Fibroblast of the conjunctiva (primary cell): Measurements from ENCODE around the gene CRISPLD2.
A peak's percentile ranks its signal among the peaks of the same experiment; 100 is the strongest.

Experiments
- DNase-seq: peaks from one replicate; pipeline ENCODE4 v3.0.0-alpha.2; 2010; ENCODE audit warnings: low read depth

CRISPLD2 gene

DNA sequence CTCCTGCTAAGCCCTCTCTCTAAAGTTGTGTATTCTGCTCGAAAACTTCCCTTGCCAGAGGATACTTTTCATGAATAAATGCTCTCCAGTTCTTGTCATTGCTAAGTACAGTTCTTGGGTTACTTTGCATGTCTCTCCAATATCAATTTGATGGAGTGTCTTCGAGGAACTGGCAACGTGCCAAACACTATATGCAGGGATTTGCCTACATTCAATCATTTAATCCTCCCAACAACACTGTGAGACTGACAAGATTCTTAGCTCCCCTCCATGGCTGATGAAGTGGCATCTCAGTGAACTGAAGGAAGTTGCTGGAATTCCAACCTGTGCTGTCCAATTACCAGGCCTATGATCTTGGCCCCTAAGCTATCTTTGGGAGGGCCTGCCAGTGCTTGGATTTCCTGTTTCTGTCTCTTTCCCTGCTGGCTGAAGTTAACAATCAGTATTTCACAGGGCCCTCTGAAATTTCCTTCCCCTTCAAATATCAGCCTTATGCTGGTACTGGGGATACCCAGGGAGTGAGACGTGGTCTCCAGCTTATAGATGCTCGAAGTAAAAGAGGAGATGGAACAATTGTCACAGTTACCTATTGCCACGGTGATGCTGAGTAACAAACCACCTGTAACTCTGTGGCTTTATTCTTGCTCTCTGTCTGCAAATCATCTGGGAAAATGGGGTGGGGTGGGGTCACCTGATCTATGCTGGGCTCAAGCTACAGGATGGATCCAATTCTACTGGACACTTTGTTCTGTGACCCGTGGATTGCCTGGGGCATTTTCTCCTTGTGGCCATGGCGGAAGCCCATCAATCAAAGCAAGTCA is 19.4 kb upstream of the CRISPLD2 start:
- DNase-seq: no peak

DNA sequence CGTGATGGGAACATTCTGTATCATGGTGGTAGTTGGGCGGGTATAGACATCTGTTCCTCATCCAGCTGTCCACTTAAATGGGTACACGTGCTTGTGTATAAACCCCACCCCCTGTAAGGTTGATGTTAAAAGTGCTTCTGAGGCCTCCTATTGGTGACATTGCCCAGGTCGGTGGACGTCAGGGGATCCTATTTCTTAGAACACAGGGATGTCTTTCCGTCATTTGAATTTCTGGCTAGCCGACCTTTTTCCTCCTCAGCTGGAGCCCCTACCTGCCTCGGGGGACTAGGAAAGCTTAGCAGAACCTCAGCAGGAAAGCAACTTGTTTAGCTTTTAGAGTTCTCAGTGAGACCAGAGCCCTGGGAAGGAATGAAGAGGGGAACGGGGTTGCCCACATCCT is 16.6 kb upstream of the CRISPLD2 start:
- no peak for DNase-seq

DNA sequence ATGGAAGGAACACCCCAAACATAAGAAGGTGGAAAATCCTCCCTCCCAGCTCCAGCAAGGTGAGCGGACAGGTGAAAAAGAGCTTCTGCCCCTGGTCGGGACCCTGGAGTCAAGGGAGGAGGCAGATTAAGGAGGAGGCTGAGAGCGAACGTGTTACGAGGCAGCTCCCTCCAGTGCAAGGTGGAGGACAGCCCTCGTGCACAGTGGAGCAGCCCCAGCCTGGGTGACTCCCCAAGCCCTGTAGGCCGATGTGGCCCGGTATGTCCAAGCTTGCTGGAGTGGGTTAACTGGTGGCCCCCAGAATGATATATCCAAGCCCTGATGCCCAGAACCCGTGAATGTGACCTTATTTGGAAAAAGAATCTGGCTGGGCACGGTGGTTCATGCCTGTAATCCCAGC is 15.5 kb upstream of the CRISPLD2 start:
- no peak for DNase-seq

DNA sequence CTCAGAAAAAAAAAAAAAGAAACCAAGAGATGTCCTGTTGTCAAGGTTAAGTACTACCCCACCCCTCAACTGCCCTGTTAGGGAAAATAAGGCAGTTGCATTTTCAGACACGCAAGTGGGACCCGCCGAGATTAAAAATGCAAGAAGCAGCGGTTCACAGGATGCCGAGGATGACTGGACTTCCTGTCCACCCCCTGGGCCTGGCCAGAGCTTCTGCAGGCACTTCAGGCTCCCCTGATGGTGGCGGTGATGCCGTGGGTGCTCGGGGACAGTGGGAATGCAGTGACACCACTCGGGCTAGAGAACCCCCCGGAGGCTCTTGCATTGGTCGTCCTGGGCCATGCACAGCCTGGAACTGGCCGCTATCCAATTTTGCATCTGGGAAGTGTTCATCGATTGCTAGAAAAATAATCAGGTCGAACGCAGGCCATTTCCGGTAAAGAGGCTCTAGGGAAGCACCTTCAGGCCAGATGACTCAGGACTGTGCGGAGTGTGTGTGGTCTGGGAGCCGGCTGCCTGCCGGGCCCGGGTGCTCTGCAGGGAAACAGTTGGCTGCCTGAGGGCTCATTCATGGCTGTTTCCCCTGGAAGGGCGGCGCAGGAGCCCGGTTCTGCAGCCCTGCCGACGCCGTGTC is 13.4 kb upstream of the CRISPLD2 start:
- DNase-seq: peak; percentile 51

DNA sequence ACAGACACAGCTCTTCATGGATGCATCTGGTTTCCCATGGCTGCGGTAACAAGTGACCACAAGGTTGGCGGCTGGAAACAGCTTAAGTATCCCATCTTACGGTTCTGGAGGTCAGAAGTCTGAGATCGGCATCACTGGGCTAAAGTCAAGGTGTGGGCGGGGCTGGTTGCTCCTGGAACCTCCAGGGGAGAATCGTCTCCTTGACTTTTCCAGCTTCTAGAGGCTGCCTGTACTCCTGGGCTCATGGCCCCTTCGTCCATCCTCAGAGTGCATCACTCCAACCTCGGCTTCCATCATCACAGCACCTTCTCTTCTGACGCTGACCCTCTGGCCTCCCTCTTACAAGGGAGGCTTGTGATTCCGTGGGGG is 12.9 kb upstream of the CRISPLD2 start:
- no peak for DNase-seq

DNA sequence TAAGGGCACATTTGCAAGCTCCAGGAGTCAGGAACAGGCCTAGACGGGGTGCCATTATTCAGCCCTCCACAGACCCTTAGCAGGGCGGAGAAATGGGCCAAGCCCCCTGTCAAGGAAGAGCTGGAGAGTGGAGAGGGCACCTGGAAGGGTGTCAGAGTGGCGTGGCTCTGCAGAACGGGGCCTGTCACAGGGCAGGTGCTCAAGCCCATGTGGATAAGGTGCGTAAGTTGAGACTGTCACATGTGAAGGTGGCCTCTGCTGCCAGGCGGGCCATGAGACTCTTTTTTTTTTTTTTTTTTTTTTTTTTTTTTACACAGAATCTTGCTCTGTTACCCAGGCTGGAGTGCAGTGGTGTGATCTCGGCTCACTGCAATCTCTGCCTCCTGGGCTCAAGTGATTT is 12.0 kb upstream of the CRISPLD2 start:
- no peak for DNase-seq

DNA sequence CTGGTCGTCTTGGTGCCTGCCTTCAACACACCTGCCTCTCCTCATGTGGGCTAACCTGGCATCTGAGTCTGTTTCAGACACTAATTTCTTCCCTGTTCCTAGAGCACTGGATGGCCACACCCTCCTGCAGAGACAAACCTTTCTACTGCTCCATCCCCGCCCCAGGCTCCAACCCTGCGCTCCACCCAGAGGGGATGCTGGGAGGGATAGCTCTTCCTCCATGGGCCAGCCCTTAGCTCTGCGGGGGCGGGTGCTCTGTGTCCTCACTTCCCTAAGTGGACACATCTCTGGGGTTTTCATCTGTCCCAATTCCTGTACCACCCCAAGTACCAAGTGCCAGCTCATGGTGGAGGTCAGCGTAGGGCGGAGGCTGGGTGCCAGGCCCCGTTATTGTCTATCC is 11.0 kb upstream of the CRISPLD2 start:
- DNase-seq: no peak

DNA sequence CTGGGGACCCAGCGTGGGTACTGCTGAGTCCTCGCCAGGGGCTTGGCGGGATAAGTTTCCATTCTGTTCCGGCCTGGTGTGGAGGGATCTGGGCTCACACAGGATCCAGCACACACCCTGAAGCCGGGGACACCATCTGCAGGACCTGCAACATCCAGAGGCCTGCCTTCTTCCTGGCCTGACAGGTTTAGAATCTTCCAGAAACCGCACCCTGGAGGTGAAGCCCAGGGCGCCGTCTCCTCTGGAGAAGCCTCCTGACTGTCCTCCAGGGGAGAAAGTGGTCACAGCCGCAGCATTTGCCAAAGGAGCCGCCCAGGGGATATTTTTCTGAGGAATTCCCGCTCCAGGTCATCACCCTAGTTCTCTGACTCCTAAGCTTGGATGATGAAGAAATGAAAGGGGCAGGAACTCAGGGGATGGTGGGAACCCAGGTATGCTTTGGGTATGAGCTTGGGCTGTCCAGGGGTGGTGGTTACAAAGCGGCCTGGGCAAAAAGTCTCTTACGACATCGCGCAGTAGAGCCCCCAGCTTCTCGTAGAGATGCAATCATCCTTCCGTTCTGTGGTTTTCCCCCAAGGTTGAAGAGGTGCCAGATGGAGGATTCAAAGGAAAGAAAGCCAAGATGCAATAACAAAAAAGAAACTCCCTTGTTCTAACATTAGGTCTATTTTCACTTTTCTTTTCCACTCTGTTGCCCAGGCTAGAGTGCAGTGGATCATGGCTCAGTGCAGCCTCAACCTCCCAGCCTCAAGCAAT is 9.1 kb upstream of the CRISPLD2 start:
- peak; percentile 55 for DNase-seq

DNA sequence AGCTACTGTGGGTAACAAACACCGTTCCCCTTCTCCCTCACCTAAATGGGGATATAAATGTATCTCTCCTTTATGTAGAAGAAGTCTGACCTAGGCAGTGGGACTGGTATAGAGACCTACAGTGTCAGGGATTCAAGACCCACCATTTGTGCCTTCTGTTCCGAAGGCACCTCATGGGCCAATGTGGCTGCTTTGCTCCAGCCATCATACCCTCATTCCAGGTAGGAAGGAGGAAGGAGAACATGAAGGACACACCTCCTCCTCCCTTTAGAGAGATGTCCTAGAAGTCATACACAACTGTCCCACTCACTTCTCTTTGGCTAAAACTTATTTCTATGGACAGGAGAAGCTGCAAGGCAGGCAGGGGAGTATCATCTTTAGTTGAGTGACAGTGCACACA is 8.3 kb upstream of the CRISPLD2 start:
- DNase-seq: no peak

DNA sequence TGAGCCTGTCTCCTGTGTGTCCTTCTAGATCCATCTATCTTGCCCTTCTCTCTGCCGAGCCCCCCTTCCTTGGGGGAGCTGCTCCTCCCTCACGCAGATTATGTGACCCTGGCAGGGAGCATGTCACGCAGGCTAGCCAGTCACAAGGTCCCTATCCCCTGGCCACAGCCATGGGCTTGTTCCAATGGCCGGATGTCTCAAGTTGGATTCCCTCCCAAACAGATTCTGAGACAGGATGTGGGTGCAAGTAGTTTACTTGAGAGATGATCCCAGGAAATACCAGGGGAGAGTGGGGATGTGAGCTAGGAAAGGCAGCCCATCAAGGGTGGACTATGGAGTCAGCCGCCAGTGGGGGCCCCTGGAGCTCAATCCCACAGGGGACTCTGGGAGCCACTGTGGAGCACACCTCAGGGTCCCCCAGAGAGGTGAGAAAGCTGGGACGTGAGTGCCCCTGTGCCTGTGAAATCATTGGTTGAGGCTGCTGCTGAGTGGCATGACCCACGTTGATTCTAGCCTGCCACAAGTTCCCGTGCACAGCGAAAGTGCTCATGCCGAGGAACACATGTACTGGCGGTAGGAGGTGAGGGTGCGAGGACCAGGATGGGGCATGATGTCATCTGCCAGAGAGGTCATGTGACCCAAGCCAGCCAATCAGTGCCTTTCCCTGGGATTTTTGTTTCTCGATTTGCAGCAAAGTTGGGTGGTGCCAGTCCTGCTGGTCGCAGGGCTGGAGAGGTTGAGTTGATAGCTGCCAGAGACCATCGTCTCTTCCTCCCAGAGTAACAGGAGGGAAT is 6.4 kb upstream of the CRISPLD2 start:
- DNase-seq: no peak

DNA sequence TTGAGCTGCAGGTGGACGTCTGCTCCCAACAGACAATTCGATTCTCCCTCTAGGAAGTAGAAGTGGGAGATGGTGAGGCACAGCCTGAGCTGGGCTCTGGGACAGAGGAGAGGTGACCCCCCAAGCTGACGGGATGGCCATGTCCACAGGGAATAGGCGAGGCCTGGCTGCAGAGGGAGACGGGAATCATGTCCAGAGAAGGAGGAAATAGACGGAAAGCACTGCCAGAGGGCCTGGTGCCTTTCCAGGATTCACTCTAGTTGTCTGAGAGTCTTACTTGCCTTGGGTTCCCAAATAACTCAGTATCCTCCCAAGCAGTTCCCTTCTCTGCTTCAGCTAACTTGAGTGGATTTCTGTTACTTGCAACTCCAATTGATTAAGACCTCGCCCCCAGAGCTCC is 4.3 kb upstream of the CRISPLD2 start:
- no peak for DNase-seq

DNA sequence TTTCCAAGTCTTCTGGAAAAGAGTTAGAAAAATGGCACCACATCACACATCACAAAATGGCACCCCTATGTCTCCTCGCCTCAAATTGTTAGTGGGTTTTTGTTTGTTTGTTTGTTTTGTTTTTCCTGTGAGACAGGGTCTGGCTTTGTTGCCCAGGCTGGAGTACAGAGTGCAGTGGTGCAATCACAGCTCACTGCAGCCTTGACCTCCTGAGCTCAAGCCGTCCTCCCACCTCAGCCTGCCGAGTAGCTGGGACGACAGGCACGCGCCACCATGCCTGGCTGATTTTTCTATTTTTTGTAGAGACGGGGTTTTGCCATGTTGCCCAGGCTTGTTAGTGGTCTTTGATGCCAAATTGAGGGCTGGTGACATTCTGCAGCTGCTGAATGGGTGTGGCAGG is 3.8 kb upstream of the CRISPLD2 start:
- DNase-seq: no peak

DNA sequence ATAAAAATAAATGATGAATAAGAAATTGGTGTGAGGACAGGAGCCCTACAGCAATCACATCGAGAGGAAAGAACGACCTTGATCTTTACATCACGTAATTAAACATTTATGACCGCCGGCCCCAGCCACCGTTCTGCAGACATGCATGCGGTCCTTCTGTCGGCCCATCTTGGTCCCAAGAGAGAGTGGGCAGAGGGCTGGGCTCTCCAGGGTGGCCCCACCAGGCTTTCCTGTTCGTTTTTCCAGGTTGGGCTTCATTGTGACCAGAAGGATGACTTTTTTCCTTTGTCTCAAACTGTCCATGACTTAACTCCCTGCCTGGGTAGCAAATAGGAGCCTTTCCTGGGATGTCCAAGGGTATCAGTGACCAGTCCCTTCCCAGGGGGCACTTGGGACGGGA is 3.3 kb upstream of the CRISPLD2 start:
- no peak for DNase-seq

DNA sequence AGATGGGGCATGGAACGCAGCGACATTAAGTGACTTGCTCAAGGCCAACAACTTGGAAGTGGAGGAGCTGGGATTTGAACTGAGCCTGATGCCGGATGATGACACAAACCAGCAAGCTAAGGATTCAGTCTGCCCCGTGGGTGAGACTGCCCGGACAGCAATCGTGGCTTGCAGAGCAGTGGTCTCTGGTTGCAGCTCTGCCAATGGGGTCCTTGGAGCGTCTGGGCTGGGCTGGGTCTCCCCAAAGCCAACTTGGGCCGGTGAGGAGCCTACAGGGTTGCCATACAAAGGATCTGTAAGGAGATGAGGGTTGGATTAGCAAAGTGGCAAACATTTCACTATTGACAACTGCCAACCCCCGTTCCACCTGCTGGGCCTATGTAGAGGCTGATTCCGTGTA is 2.6 kb upstream of the CRISPLD2 start:
- no peak for DNase-seq

DNA sequence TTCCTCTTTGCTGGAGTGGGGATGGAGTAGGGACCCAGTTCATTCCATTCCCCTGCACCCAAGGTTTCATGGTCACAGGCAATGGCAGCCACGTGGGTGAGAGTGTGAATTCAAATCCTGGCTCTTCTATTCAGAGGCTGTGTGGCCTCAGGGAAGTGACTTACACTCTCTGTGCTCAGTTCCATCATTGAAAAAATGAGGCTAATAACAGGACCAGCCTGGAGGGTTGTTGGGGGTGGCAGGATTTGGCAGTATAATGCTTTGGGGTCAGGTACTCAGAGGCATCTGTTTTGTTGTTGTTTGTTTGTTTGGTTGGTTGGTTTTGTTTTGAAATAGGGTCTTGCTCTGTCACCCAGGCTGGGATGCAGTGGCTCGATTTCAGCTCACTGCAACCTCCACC is 2.2 kb upstream of the CRISPLD2 start:
- no peak for DNase-seq

DNA sequence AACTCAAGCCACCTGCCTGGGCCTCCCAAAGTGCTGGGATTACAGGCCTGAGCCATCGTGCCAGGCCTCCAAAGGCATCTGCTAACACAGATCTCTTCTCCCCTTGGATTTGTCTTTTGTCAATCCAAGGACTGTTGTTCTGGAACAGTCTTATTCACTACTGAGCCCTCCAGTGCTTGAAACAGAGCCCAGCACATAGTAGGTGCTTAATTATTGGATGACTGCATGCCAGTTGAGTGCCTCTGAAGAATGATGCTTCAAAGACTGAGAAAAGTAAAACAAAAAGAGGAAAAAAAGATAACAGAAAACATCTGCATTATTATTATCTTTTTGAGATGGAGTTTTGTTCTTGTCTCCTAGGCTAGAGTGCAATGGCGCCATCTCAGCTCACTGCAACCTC is 1.7 kb upstream of the CRISPLD2 start:
- DNase-seq: no peak

DNA sequence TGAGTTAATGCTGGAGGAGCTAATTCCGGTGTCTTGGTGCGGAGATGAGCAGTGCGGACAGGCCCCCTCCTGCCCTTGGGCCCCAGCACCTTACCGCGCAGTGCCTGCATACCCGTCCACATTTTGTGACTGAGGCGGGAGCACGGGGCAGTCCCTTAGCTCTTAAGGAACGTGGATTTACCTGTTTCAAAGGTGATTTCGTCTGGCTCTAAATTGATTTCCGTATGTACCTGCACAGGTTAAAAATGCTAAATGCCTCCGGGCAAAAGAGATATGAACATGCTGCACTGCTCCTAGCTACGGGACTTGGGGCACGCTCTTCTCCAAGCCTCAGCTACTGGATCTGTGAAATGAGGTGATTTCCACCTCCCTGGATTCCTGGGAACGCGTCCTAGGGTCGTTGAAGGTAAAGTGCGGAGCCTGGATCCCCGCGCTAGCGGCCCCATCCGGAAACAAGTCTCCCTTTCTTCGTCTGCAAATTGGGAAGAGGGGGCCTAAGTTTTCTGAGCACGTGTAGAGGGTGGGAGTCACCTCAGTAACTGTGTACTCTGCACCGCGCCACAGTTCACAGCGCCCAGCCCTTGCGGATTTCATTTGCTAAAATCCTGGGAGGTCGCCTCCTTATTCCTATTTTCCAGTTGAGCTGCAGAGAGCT is 669 bp upstream of the CRISPLD2 start:
- DNase-seq: no peak

DNA sequence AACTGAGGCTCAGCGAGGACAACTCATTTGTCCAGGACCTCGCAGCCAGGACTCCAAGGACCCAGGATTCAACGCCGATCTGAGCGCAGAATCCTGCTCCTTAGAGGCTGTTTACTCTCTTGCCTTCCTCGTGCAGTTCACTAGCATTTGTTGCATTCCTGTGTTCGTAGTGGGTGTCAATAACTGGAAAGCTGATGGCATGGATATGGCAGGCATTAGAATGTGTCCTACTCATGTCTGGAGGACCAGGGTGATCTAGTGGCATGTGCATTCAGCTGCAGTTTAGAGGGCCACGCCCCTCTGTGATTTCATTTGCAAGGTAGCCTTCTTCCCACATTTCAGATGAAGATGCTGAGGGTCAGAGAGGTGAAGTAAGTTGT is 510 bp downstream of the CRISPLD2 start:
- DNase-seq: no peak

DNA sequence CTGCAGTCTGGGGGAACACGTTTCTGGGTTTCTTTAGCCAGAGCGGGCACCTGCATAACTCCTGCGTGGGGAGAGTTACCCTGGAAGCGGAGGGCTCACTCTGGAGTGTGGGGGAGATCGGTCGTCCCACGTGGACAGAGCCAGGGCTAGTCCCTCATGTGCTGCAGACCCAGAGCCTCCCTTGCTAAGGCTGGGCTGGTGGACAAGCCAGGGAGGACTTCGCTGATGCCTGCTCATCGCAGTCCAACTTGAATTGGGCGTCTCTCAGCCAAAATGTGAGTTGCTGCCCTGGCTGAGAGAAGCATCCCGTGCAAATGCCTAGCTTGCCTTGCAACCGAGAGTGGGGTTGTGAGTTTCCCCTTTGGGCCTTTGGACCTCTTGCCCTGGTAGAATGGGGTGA is 986 bp downstream of the CRISPLD2 start:
- DNase-seq: no peak

DNA sequence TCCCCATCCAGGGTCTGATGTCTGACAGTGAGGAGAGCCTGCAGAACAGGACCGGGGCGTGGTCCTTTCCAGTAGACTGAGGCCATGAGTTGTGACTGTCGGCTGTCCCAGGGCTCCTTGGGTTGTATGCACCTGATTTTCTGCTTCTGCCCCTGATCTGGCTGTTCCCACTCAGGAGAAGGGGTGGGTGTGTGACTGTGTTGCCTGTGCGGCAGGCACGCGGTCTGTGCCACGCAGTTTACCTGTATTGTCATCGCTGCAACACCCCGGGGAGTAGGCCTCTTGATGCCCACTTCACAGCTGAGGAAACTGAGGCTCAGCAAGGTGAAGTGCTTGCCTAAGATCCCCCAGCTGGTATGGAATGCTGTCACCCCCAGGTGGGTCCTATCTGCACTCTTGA is 1.4 kb downstream of the CRISPLD2 start:
- no peak for DNase-seq

DNA sequence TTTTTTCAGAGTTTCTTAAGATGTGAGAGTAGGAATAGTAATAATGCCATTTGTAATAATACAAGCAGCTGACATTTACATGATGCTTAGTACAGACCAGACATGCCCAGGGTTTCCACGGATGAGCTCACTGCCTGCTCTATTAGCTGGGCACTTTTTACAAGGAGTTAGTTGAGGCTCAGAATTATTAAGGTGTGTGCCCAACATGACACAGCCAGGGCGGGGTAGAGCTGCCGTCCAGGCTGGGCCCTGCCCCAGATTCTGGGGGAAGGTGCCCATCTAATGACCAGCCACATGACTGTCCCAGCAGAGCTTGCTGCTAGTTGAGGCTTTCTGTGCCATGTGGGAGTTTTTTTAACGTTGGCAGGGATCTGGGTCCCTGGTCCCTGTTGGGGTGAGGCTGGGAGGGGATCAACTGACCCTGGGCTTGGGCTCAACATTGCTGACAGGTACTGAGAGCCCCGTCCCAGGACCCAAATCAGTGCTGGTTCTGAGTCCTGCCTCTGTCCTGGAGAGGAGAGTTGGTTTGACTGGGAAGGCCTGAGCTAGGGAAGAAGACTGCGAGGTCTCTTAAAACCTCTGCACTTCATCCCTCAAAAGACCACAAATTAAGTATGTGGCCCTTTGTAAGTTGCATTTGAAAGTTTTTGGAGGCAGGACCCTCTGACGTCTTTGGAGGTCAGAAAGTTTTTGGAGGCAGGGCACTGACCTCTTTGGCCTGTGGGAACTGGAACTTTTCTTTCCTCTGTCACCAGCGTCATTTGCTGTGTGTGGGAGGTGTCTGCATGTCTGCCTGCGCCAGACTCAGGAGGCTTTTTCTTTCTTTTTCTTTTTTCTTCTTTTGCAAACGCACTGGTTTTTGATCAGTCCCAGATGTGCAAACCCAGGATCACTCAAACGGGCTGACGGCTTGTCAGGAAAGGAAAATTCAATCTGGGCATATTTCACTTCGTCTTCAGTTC is 2.2 kb downstream of the CRISPLD2 start:
- DNase-seq: no peak
